PC-9 (cell line): Measurements from ENCODE around the gene TMEM253.

Experiments
- CTCF ChIP-seq: fragments of 200-600 bp; sonication (generic); conservative IDR thresholded peaks from 2 replicates; pipeline ENCODE4 v1.6.1; 2017; ENCODE audit warnings: mixed run types, antibody characterized with exemption, mild to moderate bottlenecking, moderate library complexity
- EZH2 ChIP-seq: fragments of 200-600 bp; sonication (generic); IDR thresholded peaks from 2 replicates; pipeline ENCODE4 v1.8.0; 2017; ENCODE audit warnings: antibody characterized with exemption, low read depth

- TF ChIP-seq CTCF (no peak), EZH2 (no peak)
Measured at GRCh38 chr14:21105095-21105494, 4.2 kb downstream of the TMEM253 start.
